H1 (cell line): ENCODE results near the gene MYO16. TPM values are rescaled to one million over a fixed set of nuclear protein-coding genes. Genes with fewer than 3 reads are reported as not detected.

ENCODE experiments used
- CBX5 ChIP-seq: fragments of 300-800, 300-1000 bp; sonication (generic); IDR thresholded peaks from 2 replicates; pipeline ENCODE4 v1.7.1; 2016; ENCODE audit warnings: antibody characterized with exemption, low read length, low read depth
- CTBP2 ChIP-seq: IDR thresholded peaks from 2 replicates; pipeline ENCODE4 v1.7.0; 2011; ENCODE audit warnings: borderline replicate concordance, mild to moderate bottlenecking, moderate library complexity, mixed read lengths, low read length; ENCODE audit not compliant: insufficient read depth, insufficient read length
- RAD21 ChIP-seq, 2 experiments: IDR thresholded peaks in 1 of 2; conservative IDR thresholded peaks in 1 of 2; 2 replicates each; pipeline ENCODE4 v1.6.1; 2011; ENCODE audit warnings: low read depth in 2 of 2, low read length in 2 of 2, improper control_type of control experiment in 1 of 2, inconsistent platforms in 1 of 2, mild to moderate bottlenecking in 1 of 2, moderate library complexity in 1 of 2
- RFX5 ChIP-seq: IDR thresholded peaks from 2 replicates; pipeline ENCODE4 v1.6.1; 2011; ENCODE audit warnings: low read depth, low read length, improper control_type of control experiment, borderline replicate concordance
- SIN3A ChIP-seq, 2 experiments: IDR thresholded peaks in 1 of 2; conservative IDR thresholded peaks in 1 of 2; 2 replicates each; pipeline ENCODE4 v1.6.1; 2011 to 2012; ENCODE audit warnings: low read length in 2 of 2, improper control_type of control experiment in 1 of 2, low read depth in 1 of 2, mild to moderate bottlenecking in 1 of 2
- polyA plus RNA-seq, 7 experiments: library from polyadenylated mRNA; depleted of rRNA in 3 of 7; stranded (reverse) in 5 of 7; unstranded in 2 of 7; fragments of >200 nt in 5 of 7; fragments of 200-250 nt in 2 of 7; gene quantifications; 1 replicate in 5 of 7; 2 replicates in 1 of 7; 4 replicates in 1 of 7; pipeline versions ENCODE4 v1.2.1 to v1.2.3, GENCODE V29; 2011 to 2013; ENCODE audit warnings: missing spikeins in 2 of 7, mixed read lengths in 2 of 7
- total RNA-seq: library from RNA; stranded (reverse); fragmentation: NEBNext Ultra II Directional; extraction: Animal tissue kit (Norgen Biotek cat#: 25700); gene quantifications from 2 replicates; pipeline ENCODE4 v1.2.1, GENCODE V29; 2021
- TF ChIP-seq, protein P1 (sequence below): fragments of 300-600 bp; sonication (generic); IDR thresholded peaks from 2 replicates; pipeline ENCODE4 v1.7.1; 2012; ENCODE audit warnings: low read length, moderate library complexity, mild to moderate bottlenecking, inconsistent platforms; ENCODE audit not compliant: insufficient replicate concordance

Gene MYO16
- total and polyA plus RNA-seq, 2 of the 8 experiments (the other 6 are each of a cell fraction or from before 2014, with no cell fraction given), result 0.02 to 0.22 TPM

DNA sequence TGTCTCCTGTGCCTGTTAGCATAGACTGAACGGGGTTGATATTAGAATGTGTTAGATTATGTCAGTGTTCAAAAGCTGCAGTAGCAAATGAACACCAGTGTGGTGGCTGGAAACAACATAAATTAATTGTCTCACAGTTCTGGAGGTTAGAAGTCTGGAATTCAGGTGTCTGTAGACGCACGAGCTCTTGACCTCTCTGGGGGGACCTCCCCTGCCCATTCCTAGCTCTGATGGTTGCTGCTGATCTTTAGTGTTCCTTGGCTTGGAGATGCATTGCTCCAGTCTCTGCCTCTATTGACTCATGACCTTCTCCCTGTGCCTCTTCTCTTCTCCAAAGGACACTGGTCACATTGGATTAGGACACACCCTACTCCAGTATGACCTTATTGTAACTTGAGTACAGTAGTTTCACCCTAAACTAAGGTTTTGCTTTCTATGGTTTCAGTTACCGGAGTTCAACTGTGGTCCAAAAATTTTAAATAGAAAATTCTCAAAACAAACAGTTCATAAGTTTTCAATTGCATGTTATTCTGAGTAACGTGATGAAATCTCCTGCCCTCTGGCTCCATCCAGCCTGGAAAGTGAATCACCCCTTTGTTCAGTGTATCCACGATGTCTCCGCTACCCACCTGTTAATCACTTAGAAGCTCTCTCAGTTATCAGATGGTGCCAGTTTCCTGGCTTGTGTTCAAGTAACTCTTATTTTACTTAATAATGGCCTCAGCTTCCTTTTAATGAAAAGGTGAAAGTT, 273.2 kb downstream of the MYO16 start (continued):
- TF ChIP-seq CTBP2 (no peak), RFX5 (no peak), SIN3A (conservative IDR thresholded peaks at IDR 0.05 in 1 of 2, IDR thresholded peaks at IDR 0.05 in 1 of 2; ENCODE audit: low read depth in 1 of 2, low read length in 2 of 2) (no peak), CBX5 (no peak), RAD21 (IDR thresholded peaks at IDR 0.05 in 1 of 2, conservative IDR thresholded peaks at IDR 0.05 in 1 of 2; ENCODE audit: low read depth in 2 of 2, low read length in 2 of 2) (no peak)
- TF ChIP-seq, protein P1, sequence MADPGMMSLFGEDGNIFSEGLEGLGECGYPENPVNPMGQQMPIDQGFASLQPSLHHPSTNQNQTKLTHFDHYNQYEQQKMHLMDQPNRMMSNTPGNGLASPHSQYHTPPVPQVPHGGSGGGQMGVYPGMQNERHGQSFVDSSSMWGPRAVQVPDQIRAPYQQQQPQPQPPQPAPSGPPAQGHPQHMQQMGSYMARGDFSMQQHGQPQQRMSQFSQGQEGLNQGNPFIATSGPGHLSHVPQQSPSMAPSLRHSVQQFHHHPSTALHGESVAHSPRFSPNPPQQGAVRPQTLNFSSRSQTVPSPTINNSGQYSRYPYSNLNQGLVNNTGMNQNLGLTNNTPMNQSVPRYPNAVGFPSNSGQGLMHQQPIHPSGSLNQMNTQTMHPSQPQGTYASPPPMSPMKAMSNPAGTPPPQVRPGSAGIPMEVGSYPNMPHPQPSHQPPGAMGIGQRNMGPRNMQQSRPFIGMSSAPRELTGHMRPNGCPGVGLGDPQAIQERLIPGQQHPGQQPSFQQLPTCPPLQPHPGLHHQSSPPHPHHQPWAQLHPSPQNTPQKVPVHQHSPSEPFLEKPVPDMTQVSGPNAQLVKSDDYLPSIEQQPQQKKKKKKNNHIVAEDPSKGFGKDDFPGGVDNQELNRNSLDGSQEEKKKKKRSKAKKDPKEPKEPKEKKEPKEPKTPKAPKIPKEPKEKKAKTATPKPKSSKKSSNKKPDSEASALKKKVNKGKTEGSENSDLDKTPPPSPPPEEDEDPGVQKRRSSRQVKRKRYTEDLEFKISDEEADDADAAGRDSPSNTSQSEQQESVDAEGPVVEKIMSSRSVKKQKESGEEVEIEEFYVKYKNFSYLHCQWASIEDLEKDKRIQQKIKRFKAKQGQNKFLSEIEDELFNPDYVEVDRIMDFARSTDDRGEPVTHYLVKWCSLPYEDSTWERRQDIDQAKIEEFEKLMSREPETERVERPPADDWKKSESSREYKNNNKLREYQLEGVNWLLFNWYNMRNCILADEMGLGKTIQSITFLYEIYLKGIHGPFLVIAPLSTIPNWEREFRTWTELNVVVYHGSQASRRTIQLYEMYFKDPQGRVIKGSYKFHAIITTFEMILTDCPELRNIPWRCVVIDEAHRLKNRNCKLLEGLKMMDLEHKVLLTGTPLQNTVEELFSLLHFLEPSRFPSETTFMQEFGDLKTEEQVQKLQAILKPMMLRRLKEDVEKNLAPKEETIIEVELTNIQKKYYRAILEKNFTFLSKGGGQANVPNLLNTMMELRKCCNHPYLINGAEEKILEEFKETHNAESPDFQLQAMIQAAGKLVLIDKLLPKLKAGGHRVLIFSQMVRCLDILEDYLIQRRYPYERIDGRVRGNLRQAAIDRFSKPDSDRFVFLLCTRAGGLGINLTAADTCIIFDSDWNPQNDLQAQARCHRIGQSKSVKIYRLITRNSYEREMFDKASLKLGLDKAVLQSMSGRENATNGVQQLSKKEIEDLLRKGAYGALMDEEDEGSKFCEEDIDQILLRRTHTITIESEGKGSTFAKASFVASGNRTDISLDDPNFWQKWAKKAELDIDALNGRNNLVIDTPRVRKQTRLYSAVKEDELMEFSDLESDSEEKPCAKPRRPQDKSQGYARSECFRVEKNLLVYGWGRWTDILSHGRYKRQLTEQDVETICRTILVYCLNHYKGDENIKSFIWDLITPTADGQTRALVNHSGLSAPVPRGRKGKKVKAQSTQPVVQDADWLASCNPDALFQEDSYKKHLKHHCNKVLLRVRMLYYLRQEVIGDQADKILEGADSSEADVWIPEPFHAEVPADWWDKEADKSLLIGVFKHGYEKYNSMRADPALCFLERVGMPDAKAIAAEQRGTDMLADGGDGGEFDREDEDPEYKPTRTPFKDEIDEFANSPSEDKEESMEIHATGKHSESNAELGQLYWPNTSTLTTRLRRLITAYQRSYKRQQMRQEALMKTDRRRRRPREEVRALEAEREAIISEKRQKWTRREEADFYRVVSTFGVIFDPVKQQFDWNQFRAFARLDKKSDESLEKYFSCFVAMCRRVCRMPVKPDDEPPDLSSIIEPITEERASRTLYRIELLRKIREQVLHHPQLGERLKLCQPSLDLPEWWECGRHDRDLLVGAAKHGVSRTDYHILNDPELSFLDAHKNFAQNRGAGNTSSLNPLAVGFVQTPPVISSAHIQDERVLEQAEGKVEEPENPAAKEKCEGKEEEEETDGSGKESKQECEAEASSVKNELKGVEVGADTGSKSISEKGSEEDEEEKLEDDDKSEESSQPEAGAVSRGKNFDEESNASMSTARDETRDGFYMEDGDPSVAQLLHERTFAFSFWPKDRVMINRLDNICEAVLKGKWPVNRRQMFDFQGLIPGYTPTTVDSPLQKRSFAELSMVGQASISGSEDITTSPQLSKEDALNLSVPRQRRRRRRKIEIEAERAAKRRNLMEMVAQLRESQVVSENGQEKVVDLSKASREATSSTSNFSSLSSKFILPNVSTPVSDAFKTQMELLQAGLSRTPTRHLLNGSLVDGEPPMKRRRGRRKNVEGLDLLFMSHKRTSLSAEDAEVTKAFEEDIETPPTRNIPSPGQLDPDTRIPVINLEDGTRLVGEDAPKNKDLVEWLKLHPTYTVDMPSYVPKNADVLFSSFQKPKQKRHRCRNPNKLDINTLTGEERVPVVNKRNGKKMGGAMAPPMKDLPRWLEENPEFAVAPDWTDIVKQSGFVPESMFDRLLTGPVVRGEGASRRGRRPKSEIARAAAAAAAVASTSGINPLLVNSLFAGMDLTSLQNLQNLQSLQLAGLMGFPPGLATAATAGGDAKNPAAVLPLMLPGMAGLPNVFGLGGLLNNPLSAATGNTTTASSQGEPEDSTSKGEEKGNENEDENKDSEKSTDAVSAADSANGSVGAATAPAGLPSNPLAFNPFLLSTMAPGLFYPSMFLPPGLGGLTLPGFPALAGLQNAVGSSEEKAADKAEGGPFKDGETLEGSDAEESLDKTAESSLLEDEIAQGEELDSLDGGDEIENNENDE, result no peak
